ENCODE data around the gene ZFAND3. TPM values are rescaled to one million over a fixed set of nuclear protein-coding genes. Genes with fewer than 3 reads are reported as not detected.

Gene ZFAND3
- total RNA-seq, 1 donor from 2014 or later = 76.0 TPM

DNA sequence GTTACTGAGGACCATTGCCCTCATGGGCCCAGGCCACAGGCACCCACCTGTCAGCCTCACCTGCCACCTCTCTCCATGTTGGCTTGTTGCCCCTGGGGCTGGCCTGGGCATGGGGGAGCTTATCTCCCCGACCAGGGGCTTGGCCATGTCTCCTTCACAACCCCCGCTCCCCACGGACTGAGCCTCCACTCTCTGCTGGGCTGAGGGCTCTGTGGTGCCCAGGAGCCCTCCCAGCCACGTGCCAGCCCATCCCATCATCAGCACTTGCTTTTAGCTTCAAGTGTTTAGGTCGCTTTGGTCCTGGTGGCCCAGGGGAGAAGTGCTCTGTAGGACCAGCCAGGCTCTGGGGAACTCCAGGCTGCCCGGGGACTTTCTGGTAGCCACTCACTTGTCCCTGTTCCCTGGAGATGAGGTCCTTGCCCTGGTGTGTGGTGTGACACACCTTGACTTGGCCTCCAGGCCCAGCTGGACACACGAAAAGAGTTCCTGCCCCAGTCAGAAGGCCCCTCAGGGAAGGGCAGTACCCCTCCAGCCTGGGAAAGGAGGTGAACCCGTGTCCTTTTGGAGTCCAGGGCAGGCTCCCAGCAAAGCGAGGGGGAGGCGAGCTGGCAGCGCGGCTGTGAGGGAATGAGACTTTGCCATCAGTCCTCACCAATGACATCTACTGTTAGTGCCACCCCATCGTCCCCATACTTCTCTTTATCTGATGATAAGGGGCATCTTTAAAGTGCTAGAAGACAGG is 352.6 kb downstream of the ZFAND3 start:
- DNase-seq = no peak
- intact Hi-C loops (cut with DNase I) = no loop called here
- no peak for ATAC-seq (ENCODE audit: poor library complexity)

DNA sequence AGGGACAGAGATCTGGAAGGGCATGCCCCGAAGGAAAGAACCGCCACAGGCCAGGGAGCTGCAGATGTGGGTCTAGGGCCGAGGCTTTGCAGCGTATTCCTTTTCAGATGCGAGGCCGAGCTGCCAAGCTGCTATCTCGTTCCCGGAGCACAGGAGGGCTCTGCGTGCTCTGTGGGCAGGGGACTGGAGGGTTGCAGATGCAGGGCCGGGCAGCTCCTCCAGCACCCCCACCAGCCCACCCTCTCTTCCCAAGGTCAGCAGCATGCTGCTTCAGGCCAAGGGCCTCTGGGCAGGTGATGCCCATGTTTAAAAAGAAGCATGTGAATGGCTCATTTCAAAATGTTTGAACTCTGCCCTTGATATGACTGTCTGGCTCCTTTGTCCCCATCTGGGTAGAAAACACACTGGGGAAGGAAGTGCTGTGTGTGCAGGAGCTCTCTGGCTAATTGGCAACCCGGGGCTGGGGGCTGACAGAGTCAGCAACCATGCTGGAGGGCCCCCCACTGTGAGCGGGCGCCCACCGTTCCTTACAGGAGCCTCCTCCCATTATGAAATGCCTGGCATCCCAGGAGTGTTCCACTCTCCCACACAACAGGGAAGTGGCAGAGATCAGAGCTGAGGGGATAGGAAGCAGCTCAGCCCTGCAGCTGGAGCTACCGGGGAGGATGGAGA is 353.3 kb downstream of the ZFAND3 start:
- DNase-seq (no peak), ATAC-seq (ENCODE audit: poor library complexity) (no peak)
- intact Hi-C loops (cut with DNase I) = no loop called here

DNA sequence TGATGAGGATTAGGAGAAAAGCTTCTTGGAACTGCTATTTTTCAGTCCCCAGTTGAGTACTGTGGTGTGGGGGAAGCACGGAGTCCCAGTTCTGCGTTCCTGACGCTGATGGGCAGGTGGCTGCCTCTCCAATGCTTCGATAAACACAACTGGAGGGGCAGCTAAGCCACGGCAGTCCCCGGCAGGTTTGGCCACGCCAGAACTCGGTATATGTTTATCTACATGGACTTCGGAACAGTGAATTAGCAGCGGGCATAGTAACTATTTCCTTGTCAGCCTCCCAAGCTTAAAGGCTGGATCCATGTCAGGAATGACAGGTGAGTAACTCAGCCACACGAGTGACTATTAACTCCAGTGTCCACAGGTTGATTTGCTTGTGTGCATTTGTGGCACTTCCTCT is 354.4 kb downstream of the ZFAND3 start:
- DNase-seq (no peak), ATAC-seq (ENCODE audit: poor library complexity) (no peak)
- intact Hi-C loops (cut with DNase I) = no loop called here

DNA sequence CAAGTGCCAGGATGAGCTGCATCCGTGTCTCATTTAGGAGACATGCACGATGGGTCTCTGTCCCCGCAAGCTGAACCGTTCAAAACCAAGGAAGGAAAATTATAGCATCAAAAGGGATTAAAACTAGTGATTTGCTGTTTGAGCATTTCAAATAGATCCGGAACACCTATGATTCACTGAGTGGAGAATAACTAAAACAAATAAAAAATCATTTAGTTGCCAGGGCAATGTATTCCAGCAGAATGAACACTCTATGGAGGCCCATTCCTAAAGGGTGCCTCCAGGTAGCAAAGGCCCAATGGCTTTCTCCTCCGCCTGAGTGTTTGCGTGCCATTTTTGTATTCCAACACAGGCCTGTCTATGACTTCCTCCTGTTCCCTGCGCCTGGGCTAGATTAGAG is 354.8 kb downstream of the ZFAND3 start:
- ATAC-seq (ENCODE audit: poor library complexity) (no peak), DNase-seq (no peak)
- intact Hi-C loops (cut with DNase I) = no loop called here

DNA sequence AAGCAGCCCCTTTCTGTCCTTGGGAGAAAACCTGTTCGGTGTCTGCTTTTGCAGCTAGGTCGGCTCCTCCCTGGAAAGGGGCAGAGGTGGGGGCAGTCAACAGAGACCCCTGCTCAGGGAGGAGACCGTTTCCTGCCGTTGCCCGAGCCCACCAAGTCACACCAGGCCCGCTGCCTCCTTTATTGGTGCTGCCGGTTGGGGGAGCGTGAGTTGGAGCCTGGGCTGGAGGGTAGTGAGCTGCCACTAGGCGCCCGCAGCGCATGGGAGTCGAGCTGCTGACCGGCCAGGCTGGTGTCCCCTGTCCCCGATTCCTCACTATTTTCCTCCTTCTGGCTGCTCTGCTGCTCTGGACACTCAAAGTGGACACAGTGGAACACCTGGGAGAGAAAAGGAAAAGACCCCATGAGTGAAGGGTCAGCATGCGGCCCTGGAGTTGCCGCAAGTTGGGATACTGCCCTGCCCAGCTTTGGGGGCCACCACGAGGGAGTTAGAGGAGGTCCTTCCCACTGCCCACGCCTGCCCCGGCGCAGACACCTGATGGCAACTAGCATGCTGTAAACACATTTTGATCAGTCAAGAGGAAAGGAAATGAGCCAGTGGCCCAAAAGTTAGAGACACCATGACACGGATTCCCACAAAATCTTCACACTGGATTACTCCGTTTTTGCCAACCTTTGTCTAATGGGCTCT is 355.4 kb downstream of the ZFAND3 start:
- DNase-seq (no peak), ATAC-seq (ENCODE audit: poor library complexity) (no peak)
- intact Hi-C loops (cut with DNase I) = no loop called here

DNA sequence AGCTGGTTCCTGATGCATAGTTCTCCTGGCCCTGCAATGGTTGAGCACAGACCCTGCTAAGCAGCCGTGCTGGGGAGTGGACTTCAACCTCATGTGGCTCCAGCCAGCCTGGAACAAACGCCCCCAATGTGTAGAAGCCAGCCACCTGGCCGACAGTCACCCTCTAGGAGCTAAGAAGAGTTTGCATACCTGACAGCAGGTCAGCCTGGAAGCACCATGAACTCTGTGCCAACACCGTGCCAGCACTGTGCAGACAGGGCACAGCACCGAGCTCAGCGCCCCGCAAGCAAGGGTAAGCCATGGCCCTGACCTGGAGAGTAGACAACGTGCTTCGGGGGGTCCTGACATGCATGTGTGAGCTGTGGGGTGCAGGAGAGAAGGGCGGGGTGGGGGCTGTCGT is 356.3 kb downstream of the ZFAND3 start:
- ATAC-seq (ENCODE audit: poor library complexity) (no peak), DNase-seq (no peak)
- intact Hi-C loops (cut with DNase I) = no loop called here

DNA sequence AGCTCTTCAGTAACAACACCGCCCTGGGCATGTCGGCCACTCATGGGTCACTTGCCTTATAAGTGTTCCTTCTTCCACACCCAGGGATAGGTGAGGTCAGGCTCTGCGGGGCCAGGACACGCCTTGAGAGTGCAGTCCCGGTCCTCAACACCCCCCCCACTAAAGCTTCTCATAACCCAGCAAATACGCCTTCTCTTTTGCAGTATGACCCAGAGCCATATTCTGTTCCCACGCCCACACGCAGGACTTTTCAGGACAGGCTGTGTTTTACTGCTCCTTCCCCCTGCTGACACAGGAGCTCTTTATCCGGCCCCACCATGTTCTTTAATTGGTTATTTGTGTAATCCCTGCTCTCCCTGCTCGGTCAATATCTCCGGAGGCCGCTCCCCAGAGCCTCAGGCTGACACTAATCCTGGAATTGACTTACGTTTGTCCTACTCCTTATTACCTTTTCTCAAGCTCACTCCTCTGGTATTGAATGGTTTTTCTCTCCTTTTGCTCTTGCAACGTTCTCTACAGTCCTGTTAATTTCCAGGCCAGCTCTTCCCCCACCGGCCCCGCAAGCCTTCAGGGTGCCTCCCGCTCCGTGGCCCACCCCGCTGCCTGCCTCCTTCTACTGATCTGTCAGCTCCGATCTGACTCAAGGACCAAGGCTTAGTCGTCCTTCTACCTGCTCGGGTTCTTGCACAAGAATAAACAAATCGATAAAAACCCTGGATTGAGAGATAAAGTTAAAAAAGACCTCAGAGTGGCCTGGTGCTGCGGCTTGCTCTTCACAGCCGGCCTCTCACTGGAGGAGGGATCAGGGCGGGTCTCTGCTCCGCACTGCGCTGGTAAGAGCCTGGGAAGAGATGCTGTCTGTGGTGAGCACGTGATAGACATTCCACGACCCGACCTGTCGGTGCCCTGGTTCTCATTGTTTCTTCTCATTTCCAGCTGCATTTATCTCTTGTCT is 357.5 kb downstream of the ZFAND3 start:
- DNase-seq (no peak), ATAC-seq (ENCODE audit: poor library complexity) (no peak)
- intact Hi-C loops (cut with DNase I) = no loop called here

DNA sequence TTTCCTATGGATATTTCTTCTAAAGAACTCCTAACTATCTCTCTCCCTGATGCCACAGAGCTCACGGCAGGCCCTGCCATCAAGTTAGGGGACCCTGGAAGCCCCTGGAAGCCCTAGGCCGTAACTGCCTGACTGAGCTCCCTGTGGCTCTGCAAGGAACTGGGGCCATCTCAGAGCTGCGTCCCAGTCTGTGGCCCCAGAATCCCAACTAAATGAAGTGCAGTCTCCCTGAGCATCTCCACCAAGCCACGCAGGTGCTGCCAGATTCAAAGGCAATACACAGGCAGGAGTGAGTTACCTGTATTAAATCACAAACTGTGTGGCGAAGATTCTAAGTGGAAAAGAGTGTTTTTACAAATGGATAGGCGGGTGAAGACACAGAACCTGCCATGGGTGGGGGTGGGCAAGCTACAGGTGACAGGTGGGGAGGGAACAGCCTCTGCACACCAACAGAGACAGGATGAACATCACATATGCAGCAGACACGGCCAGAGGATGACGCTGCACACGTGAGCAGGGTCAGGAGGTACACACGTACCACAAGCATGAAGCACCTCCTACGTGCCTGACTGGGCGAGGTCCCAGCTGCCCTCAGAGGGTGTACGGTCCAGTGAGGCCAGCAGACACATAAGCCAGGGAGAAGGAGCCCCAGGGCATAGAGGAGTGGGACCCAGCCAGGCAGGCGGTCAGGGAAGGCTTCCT is 358.5 kb downstream of the ZFAND3 start:
- ATAC-seq (ENCODE audit: poor library complexity) (no peak), DNase-seq (no peak)
- intact Hi-C loops (cut with DNase I) = no loop called here

DNA sequence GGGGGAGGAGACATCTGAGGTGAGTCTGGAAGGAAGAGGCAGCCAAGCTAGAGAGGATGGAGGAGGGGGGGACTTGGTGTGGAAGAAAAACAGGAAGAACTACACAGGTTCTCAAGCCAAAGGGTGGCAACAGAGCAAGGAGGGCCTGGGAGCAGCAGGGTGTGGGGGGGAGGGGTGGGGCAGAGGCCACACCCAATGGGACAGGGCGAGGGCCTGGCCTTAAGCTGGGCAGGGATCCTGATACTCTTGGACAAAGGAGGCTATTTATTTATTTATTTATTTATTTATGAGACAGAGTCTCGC is 359.0 kb downstream of the ZFAND3 start:
- DNase-seq (no peak), ATAC-seq (ENCODE audit: poor library complexity) (no peak)
- intact Hi-C loops (cut with DNase I) = no loop called here

DNA sequence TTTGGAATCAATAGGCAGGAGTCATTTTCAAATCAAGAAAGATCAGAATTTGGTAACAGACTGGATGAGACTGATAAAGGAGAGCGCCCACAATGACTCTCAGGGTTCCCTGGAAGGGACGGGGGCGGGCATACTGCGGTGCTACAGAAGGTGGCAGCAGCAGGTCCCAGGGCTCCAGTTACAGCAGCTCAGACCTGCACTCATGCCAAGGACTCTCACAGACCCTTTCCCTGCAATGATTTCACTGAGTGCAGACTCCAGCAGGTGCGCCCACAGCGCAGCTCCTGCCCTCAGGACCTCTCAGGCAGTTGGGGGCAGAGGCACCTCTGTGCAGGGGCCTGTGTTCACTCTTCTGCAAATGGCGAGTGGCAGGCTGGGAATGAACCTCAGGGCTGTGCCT is 359.8 kb downstream of the ZFAND3 start:
- intact Hi-C loops (cut with DNase I) = no loop called here
- ATAC-seq (ENCODE audit: poor library complexity) = no peak
- DNase-seq = no peak

DNA sequence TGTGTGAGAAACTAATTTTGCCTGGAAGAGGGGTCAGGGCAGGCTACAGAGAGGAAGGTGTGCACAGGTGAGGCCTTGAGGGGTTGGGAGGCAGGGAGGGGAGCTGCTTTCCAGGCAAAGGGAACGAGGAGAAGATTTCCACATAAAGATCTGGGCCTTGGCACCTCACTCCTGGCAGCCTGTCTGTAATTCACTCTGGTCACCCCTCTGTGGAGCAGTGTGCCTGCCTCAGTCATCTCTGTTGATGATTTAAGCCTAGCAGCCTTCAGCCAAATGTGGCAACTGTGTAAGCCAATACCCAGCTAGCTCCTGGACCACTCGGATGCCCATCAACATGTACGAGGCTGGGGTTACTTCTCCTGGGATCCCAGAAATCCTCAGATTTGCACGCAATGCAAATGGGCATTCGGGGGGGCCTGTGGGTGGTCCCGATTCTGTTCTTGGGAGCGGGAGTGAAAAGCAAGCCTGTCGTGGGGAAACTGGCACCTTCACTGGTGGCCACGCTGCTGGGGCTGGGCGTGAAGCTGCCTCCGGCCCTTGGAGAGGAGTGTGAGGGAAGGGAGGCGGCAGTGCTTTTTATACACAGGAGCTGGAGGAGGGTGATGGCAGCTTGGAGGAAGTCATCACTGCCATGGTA is 360.4 kb downstream of the ZFAND3 start:
- intact Hi-C loops (cut with DNase I) = no loop called here
- no peak for ATAC-seq (ENCODE audit: poor library complexity)
- DNase-seq = no peak

DNA sequence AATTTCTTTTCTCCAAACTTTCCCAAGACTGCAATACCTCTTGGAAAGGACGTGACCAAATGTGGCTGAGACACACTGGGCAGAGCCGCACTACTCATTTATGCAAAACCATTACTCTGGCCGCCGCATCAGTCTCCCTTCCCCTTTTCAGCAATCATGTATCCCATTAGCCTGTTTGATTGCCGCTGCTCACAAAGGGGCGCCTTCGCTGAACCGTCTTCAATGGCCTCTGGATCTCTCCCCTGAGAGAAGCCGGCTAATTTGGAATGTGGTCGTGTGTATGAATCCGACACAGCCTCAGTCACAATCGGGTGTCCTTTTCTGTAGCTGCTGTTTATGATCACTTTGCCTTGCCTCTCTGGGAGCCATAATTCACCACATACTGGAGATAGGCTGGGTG is 361.1 kb downstream of the ZFAND3 start:
- no peak for ATAC-seq (ENCODE audit: poor library complexity)
- no peak for DNase-seq
- intact Hi-C loops (cut with DNase I) = no loop called here

DNA sequence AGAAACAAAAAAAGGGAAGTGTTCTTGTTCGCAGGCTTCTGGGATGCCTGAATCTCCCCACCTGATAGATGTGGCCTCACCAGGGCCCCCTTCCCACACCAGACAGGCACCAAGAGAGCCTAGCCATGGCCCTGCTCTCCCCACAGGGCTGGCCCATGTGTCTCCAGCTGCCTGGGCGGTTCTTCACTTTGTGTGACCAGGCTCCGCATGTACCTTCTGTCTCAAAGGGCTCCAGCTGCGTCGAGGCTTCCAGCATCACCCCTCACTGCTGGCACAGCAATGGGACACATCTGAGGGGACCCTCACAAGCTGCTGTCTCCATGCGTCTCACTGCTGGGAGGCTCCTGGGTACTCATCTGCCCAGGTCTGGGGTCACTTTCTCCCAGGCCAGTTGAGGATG is 362.9 kb downstream of the ZFAND3 start:
- intact Hi-C loops (cut with DNase I) = no loop called here
- DNase-seq = no peak
- ATAC-seq (ENCODE audit: poor library complexity) = no peak

DNA sequence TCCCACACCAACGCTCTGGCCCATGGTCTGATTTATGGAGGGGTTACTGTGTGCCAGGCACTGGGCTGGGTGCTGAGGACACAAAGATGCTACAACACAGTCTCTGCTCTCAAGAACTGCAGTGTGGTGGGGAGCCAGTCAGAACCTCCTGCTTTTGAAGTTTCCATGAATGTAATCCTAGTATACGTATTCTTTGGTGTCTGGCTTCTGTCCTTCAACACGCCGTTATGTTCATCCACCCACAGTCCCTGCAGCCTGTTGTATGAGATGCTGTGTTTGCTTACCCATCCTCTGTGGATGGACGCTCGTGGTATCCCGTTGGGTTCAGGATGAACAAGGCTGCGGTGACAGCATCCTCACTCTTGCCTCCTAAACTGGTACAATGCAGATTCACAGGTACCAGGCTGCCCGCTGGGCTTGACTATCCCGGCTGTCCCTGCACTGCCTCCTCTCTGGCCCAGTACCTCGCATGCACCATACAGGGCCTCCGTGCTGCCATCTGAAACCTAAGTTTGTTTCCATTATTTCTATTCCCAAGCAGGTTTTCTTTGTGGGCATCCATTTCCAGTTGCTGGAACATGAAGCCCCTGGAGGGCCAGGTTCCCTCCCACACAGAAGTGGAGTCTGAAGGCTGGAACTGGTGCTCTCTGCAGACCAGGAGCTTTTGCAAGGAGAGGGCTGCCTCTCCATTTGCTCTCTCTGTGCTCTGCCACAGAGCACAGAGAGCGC is 364.5 kb downstream of the ZFAND3 start:
- no peak for ATAC-seq (ENCODE audit: poor library complexity)
- DNase-seq = no peak
- intact Hi-C loops (cut with DNase I) = no loop called here

DNA sequence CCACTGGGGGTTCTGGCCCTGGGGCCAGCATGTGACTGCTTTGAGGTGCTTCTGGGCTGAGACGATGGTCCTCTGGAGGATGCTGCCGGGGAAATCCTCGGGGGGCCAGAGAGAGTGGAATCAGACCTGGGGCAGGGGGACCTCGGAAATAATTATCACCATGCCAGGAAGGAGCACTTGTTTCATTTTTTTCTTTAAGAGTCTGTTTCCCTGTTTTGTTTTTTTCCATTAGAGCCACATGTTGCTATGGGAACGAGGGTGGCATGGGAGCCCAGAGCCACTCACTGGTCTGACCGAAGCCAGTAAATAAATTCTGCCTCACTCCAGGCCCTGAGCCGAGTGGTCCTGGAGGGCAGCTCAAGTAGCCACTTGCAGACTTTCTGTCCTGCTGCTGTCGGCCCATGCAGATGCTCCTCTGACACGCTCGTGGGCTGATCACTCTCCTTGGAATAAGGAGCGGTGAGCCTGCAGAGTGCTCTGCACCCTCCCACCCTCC is 365.1 kb downstream of the ZFAND3 start:
- intact Hi-C loops (cut with DNase I) = no loop called here
- ATAC-seq (ENCODE audit: poor library complexity) (no peak), DNase-seq (no peak)

DNA sequence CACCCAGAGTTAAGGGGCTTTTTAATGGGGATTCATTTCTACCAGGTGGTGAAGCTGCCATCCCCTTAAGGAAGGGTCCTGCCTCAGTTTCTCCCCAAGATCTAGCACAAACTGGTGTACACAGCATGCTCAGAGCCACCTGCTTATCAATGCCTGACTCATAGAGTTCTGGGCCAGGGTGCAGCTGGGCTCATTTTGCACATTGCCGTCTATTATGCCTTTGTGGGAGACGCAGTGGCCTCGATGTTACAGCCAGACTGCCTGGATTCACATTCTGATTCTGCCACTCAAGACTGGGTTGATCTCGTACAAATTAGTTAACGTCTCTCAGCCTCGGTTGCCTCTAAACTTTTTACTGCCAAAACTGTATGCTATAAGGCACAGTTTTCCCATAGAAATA is 365.7 kb downstream of the ZFAND3 start:
- DNase-seq = no peak
- intact Hi-C loops (cut with DNase I) = no loop called here
- no peak for ATAC-seq (ENCODE audit: poor library complexity)

DNA sequence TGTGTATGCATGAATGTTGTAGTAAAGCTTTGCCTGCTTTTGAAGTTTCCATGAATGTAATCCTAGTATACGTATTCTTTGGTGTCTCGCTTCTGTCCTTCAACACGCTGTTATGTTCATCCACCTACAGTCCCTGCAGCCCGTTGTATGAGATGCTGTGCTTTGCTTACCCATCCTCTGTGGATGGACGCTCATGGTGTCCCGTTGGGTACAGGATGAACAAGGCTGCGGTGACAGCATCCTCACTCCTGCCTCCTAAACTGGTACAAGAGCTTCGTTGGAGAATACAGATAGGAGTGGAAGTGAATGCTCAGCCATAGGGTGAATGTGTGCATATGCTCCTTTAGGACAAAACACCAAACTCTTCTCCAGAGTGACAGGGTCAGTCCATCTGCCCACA is 366.2 kb downstream of the ZFAND3 start:
- intact Hi-C loops (cut with DNase I) = no loop called here
- no peak for DNase-seq
- ATAC-seq (ENCODE audit: poor library complexity) = no peak

Measured in Right ventricle myocardium superior (tissue), 1 donor.